Raji (cell line): Measurements from ENCODE around the gene ANTKMT.

Experiments
- POLR2A ChIP-seq: IDR thresholded peaks from 2 replicates; pipeline ENCODE4 v1.6.1; 2011; ENCODE audit warnings: low read depth, low read length, control low read depth; ENCODE audit not compliant: insufficient read depth

The ANTKMT gene

GRCh38 chr16:689175-689897 is 31.6 kb upstream of the ANTKMT start:
- TF ChIP-seq POLR2A = peak; percentile 44; the same call in 1 of the 2 replicates

DNA sequence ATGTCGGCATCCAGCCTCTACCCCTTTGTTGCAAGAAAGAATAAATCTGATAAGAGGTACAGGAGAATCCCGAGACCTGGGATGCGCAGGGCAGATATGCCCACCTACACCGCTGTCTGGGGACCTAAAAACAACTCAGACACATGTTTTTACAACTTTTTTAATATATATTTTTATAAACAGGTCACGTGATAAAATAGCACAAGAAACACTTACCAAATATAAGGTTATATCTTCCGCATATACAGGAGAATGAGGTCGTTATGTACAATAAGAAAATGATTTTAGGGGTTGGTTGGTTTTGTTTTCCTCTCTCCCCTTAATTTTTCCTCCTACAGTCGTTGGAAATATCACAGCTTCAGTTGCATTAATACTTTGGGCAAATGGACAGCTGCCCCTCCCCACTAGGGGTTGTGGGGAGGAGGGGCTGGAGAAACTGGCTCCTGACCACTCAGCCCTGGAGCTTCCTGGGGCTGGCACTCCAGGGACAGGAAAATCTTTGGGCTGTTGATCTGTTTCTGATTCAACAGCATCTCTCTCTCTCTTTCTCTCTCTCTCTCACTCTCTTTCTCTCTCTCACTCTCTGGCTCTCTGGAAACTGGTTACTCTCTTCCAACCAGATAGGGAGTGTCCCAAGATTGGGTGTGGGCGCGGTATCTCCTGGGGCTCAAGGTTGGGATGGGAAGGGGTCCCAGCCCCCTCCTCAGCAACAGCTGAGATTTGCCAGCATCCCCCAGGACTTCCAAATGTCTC is 28.4 kb upstream of the ANTKMT start:
- no peak for TF ChIP-seq POLR2A

GRCh38 chr16:693364-693763 is 27.6 kb upstream of the ANTKMT start:
- no peak for TF ChIP-seq POLR2A

- no peak for TF ChIP-seq POLR2A
These were observed 27.2 kb upstream of the ANTKMT start for GRCh38 chr16:693766-694165.

GRCh38 chr16:694187-694862 is 26.6 kb upstream of the ANTKMT start:
- TF ChIP-seq POLR2A = no peak

DNA sequence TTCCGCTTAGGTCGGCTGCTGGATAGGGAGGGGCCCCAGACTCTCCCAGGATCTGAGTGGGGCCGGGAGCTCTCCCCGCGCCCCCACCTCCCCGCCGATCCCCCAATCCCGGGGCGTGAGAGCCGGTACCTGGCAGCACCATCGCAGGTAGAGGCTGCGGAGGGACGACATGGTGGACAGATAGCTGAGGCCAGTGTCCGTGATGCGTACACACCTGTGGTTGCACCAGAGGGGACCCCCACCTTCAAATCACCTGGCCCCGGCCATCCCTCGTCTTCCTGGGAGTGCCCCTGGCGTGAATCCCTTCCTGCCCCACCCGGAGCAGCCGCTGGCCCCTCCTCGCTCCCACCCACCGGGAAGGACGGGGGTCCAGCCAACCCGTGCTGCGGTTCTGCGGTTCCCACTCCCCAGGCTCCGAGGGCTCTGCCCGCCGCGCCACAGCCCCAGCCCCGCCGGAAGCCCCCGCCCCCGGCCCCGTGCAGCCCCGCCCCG is 26.0 kb upstream of the ANTKMT start:
- no peak for TF ChIP-seq POLR2A

DNA sequence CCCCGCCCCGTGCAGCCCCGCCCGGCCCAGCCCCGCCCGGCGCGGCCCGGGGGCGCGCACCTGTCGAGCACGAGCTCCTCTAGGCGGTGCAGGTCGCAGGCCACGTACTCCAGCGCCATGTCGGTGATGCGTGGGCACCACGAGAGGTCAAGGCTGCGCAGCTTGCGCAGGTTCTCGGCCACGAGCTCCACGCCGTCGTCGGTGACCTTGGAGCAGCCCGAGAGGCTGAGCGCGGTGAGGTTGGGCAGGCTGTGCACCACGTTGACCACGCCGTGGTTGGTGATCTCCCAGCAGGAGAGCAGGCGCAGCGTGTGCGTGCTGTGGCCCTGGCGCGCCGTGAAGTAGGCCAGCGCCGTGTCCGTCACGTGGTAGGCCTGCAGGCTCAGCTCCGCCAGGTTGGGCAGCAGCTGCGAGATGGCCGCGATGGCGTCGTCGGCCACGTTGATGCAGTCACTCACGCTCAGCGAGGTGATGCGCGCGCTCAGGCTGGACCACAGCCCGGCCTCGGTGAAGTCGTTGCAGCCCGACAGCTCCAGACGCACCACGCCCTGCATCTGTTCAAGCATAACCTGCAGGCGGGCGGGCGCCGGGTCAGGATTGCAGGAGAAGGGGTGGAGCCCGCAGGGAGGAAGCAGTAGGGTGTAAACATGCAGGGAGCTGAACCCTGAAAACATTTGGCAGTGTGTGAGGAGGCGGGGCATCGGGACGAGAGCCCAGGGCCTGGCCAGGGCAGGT is 25.4 kb upstream of the ANTKMT start:
- TF ChIP-seq POLR2A = no peak

DNA sequence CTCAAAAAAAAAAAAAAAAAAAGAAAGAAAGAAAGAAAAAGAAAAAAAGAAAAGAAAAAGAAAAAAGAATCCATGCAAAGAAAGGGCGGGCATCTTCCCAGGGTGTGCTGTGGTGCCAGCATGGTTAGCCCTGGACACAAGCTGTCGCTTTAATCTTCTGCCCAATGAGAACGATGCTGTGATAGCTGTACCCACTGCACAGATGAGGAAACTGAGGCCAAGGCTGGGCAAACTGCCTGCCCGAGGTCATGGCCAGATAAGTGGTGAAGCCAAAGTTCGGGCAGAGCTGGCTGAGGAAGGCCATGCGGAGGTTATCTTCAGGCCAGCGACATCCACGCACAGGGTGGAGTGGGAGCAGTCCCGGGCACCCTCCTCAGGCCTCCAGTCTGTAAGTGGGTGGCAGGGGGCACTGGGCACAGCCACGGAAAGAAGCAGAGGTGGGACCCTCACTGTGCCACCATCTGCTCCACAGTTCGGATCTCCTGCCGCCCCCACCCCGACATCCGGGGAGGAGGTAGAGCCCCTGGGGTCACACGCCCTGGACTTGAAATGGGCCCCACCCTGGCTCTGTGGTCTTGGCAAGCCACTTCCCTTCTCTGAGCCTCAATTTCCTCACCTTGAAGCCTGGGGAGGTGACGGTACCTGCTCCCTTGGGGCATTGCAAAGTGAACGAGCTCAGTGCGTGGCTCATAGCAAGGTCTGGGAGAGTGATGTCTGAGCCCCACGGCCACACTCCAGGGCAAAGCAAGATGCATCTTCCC is 21.9 kb upstream of the ANTKMT start:
- TF ChIP-seq POLR2A = no peak

DNA sequence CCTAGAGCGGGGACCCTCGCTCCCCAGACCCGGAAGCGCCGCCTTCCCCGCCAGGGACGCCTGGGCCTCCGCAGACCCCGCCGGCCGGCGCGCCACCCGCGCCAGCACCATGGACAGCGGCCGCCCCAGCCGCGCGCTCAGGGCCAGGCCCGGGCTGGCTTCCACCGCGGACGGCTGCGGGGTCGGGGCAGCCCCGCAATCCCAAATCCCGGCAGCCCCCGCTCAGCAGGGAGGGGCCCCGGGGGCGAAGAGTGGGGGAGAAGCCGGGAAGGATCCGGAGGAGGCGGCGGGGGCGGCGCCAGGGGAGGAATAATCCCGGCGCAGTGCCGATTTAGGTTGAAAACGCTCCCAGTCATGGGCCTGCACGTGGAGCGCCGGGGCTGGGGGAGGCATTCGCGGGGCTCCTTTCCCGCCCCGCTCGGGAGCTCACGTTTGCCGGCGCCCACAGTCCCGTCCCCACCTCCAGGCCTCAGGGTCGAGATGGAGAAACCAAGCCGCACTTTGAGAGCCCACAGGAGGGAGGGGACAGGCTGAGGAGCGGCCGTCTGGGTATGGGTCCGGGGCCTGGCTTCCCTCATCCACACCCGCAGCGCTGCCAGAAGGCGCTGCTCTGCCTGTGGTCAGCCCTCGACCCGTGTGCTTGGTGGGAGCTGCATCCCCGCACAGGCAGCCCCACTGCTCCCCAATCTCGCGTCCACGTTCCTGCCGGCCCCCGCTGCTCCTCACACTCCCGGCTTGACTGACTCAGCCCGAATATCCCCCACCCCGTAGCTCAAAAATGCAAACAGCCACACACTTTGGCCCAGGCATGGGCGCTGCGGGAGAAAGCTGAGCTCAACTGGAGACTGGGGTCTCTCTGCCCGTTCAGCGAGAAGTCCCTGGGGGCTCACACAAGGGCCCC is 20.0 kb upstream of the ANTKMT start:
- TF ChIP-seq POLR2A = no peak

DNA sequence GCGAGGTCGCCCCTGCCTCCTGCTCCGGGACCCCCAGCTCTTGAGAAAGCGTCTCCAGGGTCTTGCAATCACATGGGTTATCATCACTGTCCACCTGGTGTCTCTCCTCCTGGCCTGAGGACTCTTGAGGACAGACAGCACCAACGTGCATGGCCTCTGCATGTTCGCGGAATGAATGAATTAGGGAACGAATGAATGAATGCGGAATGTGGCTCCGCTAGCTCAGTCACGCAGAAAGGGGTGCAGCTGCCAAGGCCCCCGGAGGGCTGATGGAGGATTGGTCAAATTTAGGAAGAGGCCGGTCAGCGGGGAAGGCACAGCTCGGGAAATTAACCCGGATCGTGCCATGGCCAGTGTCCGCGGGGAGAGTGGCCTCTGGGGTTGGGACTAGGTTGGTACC is 18.6 kb upstream of the ANTKMT start:
- TF ChIP-seq POLR2A = no peak

- no peak for TF ChIP-seq POLR2A
These were observed 17.5 kb upstream of the ANTKMT start for GRCh38 chr16:703406-703805.

DNA sequence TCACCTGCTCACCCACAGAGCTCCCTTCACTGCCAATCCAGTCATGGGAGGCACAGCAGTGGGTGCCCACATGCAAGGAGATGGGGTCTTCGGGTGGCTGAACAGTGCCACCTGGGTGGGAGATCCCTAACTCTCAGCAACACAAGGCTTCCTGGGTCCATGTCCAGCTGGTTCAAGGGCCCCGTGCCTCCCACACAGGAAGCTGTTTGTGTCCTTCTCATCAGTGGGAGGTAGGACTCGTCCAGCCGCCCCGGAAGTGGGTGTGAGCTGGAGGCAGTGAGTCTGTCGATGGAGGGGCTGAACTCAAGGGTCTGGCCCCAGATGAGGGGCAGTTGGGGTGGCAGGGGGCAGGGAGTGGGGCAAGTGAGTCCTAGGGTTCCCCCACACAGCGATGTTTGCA is 16.9 kb upstream of the ANTKMT start:
- no peak for TF ChIP-seq POLR2A
